Measurements from ENCODE around the gene SLC44A5.

The SLC44A5 gene

GRCh38 chr1:75170981-75171380 lies 439.9 kb downstream of the SLC44A5 start:
- peak in 1 of 2 experiments; percentile 64 for DNase-seq

- DNase-seq, result no peak
These were observed 440.9 kb downstream of the SLC44A5 start for GRCh38 chr1:75170011-75170410.

DNA sequence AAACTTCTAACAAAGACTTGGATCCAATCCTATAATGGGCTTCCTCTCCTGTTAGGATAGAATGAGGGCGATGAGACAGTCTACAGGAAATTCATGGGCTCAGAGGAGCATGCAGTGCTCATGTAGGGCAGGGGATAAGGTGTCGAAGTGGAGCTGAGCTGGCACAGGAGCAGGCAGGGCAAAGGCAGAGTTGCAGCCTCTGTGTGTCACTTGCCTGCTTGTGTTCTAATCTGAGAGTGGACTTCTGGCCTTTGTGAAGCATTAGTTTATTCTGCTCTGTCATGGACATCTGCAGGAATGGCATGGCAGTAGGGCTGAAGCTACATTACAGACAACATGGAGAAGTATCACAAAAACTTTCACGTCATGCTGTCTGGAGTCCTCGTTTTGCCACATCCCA lies 444.1 kb downstream of the SLC44A5 start:
- no peak for DNase-seq

DNA sequence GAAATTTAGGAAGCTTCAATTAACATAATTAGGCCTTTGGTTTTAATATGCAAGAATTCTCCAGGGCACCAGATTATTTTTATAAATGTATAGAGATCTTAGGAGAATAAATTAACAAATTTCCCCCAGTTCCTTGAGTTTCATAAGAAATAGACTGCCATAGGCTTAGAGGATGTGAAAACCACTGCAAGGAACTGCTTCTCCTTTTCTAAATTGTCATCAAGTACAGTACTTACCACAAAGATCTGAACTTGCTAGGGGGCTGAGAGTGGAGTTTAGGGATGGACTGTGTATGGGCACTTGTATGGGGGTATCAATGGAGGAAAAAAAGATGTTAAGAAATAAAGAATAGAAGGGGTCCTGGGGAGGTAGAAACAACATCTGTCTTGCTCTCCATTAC lies 445.6 kb downstream of the SLC44A5 start:
- no peak for DNase-seq

DNA sequence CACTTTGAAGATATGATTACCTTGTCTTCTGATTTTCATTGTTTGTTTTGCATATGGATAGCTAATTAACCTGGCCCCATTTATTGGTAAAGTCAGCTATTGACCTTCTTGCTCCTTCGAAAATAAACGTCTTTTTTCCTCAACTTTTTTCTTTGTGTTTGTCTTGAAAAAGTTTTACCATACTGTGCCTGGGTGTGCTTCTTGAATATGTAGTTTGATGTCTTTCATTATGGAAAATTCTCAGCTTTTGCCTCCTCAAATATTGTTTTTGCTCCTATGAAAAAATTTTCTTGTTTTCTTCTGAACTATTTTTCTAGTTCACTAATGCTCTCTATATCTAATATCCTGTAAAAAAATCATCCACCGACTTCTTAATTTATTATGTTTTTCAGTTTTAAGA lies 451.8 kb downstream of the SLC44A5 start:
- no peak for DNase-seq
